Kasumi-1 (cell line): ENCODE data around the gene GLI1.
"Not testable (repeated sequence)": the region's sequence is repeated elsewhere in the genome, so short reads cannot be mapped to it uniquely, and the experiment has no call there.

Experiments used
- DNase-seq, 2 experiments: peaks; one replicate each; lab custom pipeline; 2025; lab: John Stamatoyannopoulos, UW

Gene GLI1

DNA sequence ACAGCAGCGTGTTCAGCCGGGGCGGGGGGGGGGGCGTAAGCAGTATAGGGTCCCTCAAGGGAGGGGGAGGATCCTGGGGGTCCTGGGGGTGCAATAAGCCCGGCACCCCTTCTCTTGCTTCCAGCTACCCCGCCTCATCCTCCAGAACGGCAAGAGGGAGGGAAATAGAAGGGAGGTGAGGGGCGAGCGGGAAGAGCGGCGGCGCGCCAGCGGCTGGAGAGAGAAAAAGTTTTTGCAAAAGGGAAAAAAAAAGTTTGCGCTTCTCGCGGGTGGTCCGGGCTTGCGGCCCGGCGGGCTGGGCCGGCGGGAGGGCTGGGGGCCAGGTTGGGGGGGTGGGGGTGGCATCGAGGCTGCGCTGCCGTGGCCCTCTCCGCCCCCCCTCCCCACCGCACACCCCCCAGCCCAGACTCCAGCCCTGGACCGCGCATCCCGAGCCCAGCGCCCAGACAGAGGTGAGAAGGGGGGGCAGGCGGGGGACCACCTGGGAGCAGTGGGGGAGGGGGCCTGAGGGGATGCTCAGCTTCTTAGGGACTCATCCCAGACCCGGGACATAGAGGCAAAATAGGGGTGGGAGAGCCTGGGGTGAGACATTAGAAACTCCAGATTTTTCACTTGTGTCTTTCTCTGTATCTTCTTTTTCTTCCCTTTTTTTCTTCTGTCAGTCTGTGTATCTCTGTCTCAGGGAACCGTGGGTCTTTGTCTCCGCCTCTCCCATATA is at the start of gene GLI1:
Gene GLI1, plus strand, starts transcription at position 36 of the 718 bp plus-strand sequence. CDS start 3,907 bp downstream, outside the sequence.
- peak; percentile 46 to 67 for DNase-seq

GRCh38 chr12:57410534-57410933 is 49.1 kb upstream of the GLI1 start:
- DNase-seq, result no peak

DNA sequence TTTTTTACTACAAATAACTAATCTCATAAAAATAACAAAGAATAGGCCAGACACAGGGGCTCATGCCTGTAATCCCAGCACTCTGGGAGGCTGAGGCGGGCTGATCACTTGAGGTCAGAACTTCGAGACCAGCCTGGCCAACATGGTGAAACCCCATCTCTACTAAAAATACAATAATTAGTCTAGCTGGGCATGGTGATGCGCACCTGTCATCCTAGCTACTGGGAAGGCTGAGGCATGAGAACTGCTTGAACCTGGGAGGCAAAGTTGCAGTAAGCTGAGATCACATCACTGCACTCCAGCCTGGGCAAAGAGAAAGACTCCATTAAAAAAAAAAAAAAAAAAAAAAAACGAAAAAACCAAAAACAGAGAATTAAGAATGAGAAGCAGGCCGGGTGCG is 45.4 kb upstream of the GLI1 start:
- not testable (repeated sequence) for DNase-seq

DNA sequence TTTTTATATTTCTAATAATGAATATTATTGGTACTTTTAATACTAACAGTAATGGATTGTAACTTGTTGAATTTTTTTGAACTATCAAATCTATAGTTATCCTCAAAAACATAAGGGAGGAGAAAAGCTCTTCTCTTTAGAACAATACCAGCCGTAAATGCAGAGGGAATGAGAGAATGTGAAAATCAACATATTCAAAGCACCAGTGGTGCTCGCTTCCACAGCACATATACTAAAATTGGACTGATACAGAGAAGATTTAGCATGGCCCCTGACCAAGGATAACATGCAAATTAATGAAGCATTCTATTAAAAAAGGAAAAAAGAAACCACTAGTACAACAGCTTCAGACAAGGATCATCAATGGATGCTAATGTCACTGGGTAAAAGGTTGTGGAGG is 44.5 kb upstream of the GLI1 start:
- DNase-seq, result no peak

DNA sequence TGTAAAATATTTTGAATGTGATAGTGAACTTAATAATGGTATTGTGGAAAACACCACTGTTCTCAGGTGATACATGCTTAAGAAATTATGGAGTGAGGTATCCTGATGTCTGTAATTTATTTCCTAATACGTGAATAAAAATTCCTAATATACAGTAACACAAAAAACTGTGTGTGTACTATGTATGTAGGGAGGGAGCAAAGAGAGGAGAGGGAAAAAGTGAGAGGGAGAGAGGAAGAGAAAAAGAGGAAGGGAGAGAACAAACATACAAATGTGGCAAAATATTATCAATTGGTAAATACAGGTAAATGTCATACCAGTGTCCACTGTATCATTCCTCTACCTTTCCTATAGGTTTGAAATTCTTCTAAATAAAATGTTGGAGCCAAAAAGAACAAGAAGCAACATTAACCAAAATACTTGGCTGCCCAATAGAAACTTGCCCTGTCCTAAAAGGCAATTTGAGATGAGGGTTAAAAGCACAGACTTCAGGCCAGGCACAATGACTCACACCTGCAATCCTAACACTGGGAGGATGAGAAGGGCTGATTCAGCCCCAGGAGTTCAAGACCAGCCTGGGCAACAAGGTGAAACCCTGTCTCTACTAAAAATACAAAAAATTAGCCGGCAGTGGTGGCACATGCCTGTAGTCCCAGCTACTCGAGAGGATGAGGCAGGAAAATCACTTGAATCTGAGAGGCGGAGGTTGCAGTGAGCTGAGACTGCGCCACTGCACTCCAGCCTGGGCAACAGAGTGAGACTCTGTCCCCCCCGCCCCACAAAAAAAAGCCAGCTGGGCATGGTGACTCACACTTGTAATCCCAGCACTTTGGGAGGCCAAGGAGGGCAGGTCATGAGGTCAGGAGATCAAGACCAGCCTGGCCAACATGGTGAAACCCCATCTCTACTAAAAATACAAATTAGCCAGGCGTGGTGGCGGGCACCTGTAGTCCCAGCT is 43.3 kb upstream of the GLI1 start:
- DNase-seq, result no peak

DNA sequence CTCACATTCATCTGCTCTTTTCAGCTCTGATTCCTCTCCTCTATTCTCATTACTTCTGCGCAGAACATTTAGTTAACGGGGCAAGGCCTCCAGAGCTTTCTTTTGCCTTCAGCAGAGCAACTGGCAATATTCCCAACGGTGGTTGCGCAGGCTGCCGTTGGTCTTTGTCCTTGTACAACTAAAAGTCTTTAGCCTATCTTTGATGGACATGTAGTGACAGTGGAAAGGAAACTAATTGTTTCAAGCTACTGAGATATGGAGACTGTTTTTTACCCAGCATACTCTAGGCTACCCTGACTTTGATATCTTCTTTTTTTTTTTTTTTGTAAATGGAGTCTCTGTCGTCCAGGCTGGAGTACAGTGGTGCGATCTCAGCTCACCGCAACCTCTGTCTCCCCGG is 41.3 kb upstream of the GLI1 start:
- no peak for DNase-seq

GRCh38 chr12:57419495-57419894 is 40.1 kb upstream of the GLI1 start:
- DNase-seq, result no peak

DNA sequence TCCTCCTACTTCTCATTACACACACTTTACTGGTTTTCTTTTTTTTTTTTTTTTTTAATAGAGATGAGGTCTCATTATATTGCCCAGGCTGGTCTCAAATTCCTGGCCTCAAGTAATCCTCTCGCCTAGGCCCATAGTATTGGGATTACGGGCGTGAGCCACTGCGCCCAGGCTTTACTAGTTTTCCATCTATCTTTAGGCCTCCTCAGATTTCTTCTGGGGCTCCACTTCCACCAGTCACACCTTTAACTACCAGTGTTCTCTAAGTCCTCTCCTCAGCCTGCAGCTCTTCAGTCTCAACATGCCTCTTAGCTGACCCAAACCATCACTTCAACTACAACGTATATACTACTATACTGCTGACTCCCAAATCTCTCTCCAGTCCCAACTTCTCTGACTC is 39.1 kb upstream of the GLI1 start:
- no peak for DNase-seq

- not testable (repeated sequence) for DNase-seq
Measured at GRCh38 chr12:57426948-57427347, 32.6 kb upstream of the GLI1 start.

- DNase-seq, result no peak
Measured at GRCh38 chr12:57428965-57429364, 30.6 kb upstream of the GLI1 start.

DNA sequence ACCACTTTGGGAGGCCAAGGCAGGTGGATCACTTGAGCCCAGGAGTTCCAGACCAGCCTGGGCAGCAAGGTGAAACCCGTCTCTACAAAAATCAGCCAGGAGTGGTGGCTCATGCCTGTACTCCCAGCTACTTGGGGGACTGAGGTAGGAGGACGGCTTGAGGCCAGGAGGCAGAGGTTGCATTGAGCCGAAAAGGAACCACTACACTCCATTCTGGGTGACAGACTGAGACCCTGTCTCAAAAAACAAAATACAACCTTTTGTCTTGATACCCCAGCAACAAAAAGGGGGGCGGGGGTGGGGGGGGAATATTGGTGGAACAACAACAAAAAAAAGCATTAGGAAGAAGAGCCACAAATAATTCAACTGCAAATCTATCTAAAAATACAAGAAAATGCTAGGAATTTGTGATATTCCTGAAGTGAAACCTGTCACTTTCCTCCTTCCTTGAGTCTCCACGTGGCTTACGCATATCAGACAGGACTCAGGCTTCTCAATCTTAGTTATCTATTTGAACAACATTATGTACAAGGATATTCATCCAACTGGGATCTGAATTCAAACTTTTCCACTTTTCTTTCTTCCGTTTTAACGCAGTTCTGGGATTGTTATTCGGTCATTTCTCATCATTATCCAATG is 30.0 kb upstream of the GLI1 start:
- DNase-seq, result peak in 1 of 2 experiments; percentile 41

DNA sequence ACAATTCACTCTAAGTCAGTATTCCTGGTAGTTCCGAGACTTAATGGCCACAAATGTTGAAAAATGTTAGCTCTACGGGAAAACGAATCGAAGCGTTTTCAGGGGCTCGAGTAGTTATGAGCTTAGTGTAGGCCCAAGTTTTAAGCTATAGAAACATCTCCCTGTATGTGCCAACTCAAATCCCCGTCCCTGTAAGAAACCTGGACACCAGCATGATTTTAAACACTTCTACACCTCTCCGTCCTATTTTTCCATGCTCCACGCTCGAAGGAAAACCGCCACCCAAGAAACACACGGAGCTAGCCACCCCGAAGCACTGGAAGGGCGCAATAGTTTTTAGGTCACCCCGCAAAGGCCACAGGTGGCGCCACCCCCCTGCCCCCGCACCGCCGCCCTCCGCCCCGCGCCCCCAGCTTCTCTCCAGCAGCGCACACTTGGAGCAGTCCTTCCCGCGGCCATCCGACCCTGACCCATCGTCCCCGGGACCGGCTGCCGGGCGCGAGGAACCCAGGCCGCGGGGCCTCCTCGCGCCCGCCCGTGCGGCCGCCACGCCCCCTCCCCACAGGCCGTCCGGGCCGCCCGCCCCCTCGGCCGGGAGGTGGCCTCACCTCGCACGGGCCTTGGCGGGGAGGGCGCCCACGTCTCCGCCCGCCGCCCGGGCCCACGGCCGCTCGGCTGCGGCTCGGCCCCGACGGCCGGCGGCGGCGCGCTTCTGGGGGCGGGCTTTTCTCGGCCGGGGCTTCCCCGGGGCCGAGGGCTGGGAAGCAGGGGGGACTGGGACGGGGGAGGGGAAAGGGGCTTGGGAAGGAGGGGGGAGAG is 29.3 kb upstream of the GLI1 start:
- DNase-seq, result peak; percentile 37 to 47

GRCh38 chr12:57430931-57431566 is 28.5 kb upstream of the GLI1 start, which contains the start of gene R3HDM2:
Gene R3HDM2 (minus strand): TSS chr12:57431043. CDS start chr12:57310428, 120,615 bp downstream.
- DNase-seq, result peak; percentile 97

- no peak for DNase-seq
Measured at GRCh38 chr12:57431654-57432188, 27.9 kb upstream of the GLI1 start.

- DNase-seq, result no peak
Measured at GRCh38 chr12:57433370-57433769, 26.2 kb upstream of the GLI1 start.

DNA sequence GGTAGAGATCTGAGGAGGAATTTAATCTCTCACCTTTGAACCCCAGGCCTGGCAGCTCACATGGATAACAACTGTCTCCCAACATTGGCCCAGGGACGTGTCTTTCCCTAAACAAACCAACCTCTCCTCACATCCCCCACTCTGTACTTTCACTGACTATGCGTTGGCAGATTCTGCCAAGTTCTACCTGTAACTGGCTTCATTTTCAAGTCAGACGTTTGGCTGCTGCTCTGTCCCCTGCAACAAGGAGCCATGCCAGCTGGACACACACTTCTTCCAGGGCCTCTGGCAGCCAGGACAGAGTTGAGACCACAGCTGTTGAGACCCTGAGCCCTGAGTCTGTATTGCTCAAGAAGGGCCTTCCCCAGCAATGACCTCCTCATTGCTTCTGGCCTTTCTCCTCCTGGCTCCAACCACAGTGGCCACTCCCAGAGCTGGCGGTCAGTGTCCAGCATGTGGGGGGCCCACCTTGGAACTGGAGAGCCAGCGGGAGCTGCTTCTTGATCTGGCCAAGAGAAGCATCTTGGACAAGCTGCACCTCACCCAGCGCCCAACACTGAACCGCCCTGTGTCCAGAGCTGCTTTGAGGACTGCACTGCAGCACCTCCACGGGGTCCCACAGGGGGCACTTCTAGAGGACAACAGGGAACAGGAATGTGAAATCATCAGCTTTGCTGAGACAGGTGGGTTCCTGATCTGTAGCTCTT is 24.9 kb upstream of the GLI1 start, which contains the start of gene INHBC:
Gene INHBC, plus strand, starts transcription at position 268 of the 707 bp plus-strand sequence. Its CDS starts 103 bp downstream, at position 371.
- no peak for DNase-seq

- peak; percentile 69 to 74 for DNase-seq
Measured at GRCh38 chr12:57435293-57435692, 24.3 kb upstream of the GLI1 start.

GRCh38 chr12:57438400-57438799 is 21.2 kb upstream of the GLI1 start:
- DNase-seq, result no peak

GRCh38 chr12:57439762-57440266 is 19.8 kb upstream of the GLI1 start:
- no peak for DNase-seq

- DNase-seq, result not testable (repeated sequence)
Measured at GRCh38 chr12:57441393-57441792, 18.2 kb upstream of the GLI1 start.
